Transverse colon (tissue), 4 donors: ENCODE data around the gene DNAJC11. TPM values are rescaled to one million over a fixed set of nuclear protein-coding genes. Genes with fewer than 3 reads are reported as not detected.
"Not testable (repeated sequence)": the region's sequence is repeated elsewhere in the genome, so short reads cannot be mapped to it uniquely, and the experiment has no call there.

Experiments
- DNase-seq: peaks from one replicate; pipeline ENCODE4 v3.0.0-alpha.2; 2019
- H3K27ac ChIP-seq, 4 donors: fragments of 200-600 bp; sonication (generic); 2 replicates each; pipeline ENCODE4 v1.5.1; 2016 to 2018; ENCODE audit warnings: inconsistent platforms in 4 of 4
- H3K27me3 ChIP-seq: fragments of 200-600 bp; sonication (generic); 2 replicates; pipeline ENCODE4 v1.5.1; 2017; ENCODE audit warnings: inconsistent platforms
- H3K36me3 ChIP-seq, 4 donors: fragments of 200-600 bp; sonication (generic); 2 replicates each; pipeline ENCODE4 v1.5.1; 2017 to 2019; ENCODE audit warnings: inconsistent platforms in 4 of 4
- H3K4me1 ChIP-seq, 4 donors: fragments of 200-600 bp; sonication (generic); 2 replicates each; pipeline ENCODE4 v1.5.1; 2017 to 2020; ENCODE audit warnings: inconsistent platforms in 4 of 4
- H3K4me3 ChIP-seq, 4 donors: fragments of 200-600 bp; sonication (generic); 1 replicate in 1 of 4; 2 replicates in 3 of 4; pipeline versions ENCODE4 v1.5.1 to v1.6.1; 2017 to 2019; ENCODE audit warnings: inconsistent platforms in 4 of 4
- H3K9me3 ChIP-seq, 2 donors: fragments of 200-600 bp; sonication (generic); 2 replicates each; pipeline ENCODE4 v1.5.1; 2017 to 2019; ENCODE audit warnings: inconsistent platforms in 2 of 2
- EP300 ChIP-seq: sonication (generic); formaldehyde crosslinking; IDR thresholded peaks from one replicate; pipeline ENCODE4 v1.6.1; 2017; ENCODE audit warnings: antibody characterized with exemption, low read depth
- POLR2A ChIP-seq: fragments of 450-650 bp; IDR thresholded peaks from one replicate; pipeline ENCODE4 v1.6.1; 2016; ENCODE audit warnings: antibody characterized with exemption, mild to moderate bottlenecking, moderate library complexity
- POLR2AphosphoS5 ChIP-seq, 3 donors: sonication (generic); formaldehyde crosslinking; IDR thresholded peaks; one replicate each; pipeline ENCODE4 v1.6.1; 2016; ENCODE audit warnings: antibody characterized with exemption in 3 of 3
- WGBS, 2 donors: methylation state at CpG; one replicate each; pipeline ENCODE4 v1.1.5; 2018; ENCODE audit warnings: low coverage in 1 of 2; 5-methylcytosine and 5-hydroxymethylcytosine counted together
- in situ Hi-C, 4 donors: fragments of 200-750 bp; cut with MboI; loops; one replicate each; pipeline versions ENCODE4 v1.15.0 to v1.15.1; 2017; ENCODE audit warnings: low sequenced_read_pairs in 3 of 4, low pct_ligation_motif_present in 1 of 4, low pct_unique_long_range_greater_than_20kb in 1 of 4
- intact Hi-C: fragments of 100-400 bp; cut with DNase I; formaldehyde crosslinking; loops from one replicate; pipeline ENCODE4 v1.15.1; 2023; ENCODE audit warnings: low total_unique reads
- total RNA-seq, 4 donors: library from RNA; depleted of rRNA; stranded (reverse); fragments of >200 nt; gene quantifications; one replicate each; pipeline ENCODE4 v1.1.0, GENCODE V29; 2016
- TF ChIP-seq, protein P1 (sequence below), 5 experiments: fragments of 200-600 bp in 3 of 5; fragments of 450-650 bp in 2 of 5; sonication (generic) in 3 of 5; IDR thresholded peaks; 1 replicate in 2 of 5; 2 replicates in 3 of 5; pipeline ENCODE4 v1.5.1; 2016 to 2017; ENCODE audit warnings: antibody characterized with exemption in 5 of 5, inconsistent platforms in 3 of 5, mild to moderate bottlenecking in 2 of 5, moderate library complexity in 1 of 5

Gene DNAJC11
- total RNA-seq, 4 donors from 2014 or later: 62.1 to 80.0 (median 70.9) TPM

GRCh38 chr1:6672558-6672957 lies 29.1 kb downstream of the DNAJC11 start:
- Histone ChIP-seq H3K27ac (no peak overlapping the region), H3K4me3 (no peak overlapping the region), H3K27me3 (no peaks in the 10 kb centered on the region), H3K9me3 (no peaks in the 10 kb centered on the region), H3K4me1 (no peaks in the 10 kb centered on the region), H3K36me3 (peaks cover 0 to 8% (median 0%) of the 10 kb centered on the region in 4 donors)
- 71 to 88% methylated on average over 1 to 2 of the region's 2 CpGs for WGBS, 2 donors
- no peak for DNase-seq
- TF ChIP-seq POLR2AphosphoS5 (IDR thresholded peaks at IDR 0.05): no peak
- no peak for TF ChIP-seq POLR2A
- TF ChIP-seq EP300: no peak
- TF ChIP-seq, protein P1, sequence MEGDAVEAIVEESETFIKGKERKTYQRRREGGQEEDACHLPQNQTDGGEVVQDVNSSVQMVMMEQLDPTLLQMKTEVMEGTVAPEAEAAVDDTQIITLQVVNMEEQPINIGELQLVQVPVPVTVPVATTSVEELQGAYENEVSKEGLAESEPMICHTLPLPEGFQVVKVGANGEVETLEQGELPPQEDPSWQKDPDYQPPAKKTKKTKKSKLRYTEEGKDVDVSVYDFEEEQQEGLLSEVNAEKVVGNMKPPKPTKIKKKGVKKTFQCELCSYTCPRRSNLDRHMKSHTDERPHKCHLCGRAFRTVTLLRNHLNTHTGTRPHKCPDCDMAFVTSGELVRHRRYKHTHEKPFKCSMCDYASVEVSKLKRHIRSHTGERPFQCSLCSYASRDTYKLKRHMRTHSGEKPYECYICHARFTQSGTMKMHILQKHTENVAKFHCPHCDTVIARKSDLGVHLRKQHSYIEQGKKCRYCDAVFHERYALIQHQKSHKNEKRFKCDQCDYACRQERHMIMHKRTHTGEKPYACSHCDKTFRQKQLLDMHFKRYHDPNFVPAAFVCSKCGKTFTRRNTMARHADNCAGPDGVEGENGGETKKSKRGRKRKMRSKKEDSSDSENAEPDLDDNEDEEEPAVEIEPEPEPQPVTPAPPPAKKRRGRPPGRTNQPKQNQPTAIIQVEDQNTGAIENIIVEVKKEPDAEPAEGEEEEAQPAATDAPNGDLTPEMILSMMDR (IDR thresholded peaks at IDR 0.05): no peak
- intact Hi-C loops: no loop called here
- in situ Hi-C loops: no loop called here

- Histone ChIP-seq H3K4me3 (no peak overlapping the region), H3K27ac (no peak overlapping the region), H3K9me3 (no peaks in the 10 kb centered on the region), H3K36me3 (peaks cover 0 to 12% (median 6%) of the 10 kb centered on the region in 4 donors), H3K4me1 (no peaks in the 10 kb centered on the region), H3K27me3 (no peaks in the 10 kb centered on the region)
- TF ChIP-seq, protein P1 (IDR thresholded peaks at IDR 0.05): no peak
- no peak for TF ChIP-seq POLR2A
- TF ChIP-seq POLR2AphosphoS5 (IDR thresholded peaks at IDR 0.05): no peak
- no peak for TF ChIP-seq EP300
- DNase-seq: no peak
- intact Hi-C loops: no loop called here
- WGBS, 2 donors: 93 to 96% methylated on average over 6 to 9 of the region's 9 CpGs
- in situ Hi-C loops: no loop called here
Observed at GRCh38 chr1:6668503-6668902, 33.1 kb downstream of the DNAJC11 start.

DNA sequence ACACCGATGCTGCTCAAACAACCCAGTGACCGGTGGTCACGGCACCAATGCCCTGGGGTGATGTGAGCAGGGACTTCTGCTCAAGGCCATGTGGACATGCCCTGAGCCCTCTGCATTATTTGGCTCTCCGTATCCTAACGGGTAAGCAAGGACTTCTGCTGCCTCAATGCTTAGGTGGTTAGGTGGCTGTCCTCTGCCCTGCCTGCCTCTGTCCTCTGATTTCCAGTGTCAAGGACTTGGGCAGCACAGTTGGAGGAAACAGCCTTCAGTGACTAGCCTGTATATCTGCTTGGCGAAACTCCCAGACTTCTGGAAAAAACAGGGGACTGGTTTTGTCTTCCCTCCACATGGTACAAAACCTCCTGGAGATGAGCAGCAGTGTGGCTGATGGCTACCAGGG lies 34.5 kb downstream of the DNAJC11 start:
- Histone ChIP-seq H3K27ac (no peak overlapping the region), H3K27me3 (no peaks in the 10 kb centered on the region), H3K4me1 (no peaks in the 10 kb centered on the region), H3K4me3 (no peak overlapping the region), H3K36me3 (peaks cover 0 to 11% (median 5%) of the 10 kb centered on the region in 4 donors), H3K9me3 (no peaks in the 10 kb centered on the region)
- in situ Hi-C loops: no loop called here
- intact Hi-C loops: no loop called here
- no peak for DNase-seq
- 93% methylated on average over 6 of the region's 6 CpGs; no CpG with 5 or more reads in 1 of the 2 donors for WGBS, 2 donors
- TF ChIP-seq, protein P1 (IDR thresholded peaks at IDR 0.05): no peak
- no peak for TF ChIP-seq POLR2AphosphoS5 (IDR thresholded peaks at IDR 0.05)
- TF ChIP-seq EP300: no peak
- TF ChIP-seq POLR2A: no peak

GRCh38 chr1:6666696-6667095 lies 34.9 kb downstream of the DNAJC11 start:
- in situ Hi-C loops: no loop called here

DNA sequence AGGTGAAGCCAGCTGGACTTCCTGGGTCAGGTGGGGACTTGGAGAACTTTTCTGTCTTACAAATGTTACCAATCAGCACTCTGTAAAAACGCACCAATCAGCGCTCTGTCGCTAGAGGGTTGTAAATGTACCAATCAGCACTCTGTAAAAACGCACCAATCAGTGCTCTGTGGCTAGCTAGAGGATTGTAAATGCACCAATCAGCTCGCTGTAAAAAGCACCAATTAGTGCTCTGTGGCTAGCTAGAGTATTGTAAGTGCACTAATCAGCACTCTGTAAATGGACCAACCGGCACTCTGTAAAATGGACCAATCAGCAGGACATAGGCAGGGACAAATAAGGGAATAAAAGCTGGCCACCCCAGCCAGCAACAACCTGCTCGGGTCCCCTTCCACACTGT lies 39.1 kb downstream of the DNAJC11 start:
- peaks cover 0 to 11% (median 5%) of the 10 kb centered on the region in 4 donors for H3K36me3 ChIP-seq

More at GRCh38 chr1:6666696-6667095, 34.9 kb downstream of the DNAJC11 start:
- Histone ChIP-seq H3K4me1 (no peaks in the 10 kb centered on the region), H3K4me3 (no peak overlapping the region), H3K27me3 (no peaks in the 10 kb centered on the region), H3K9me3 (no peaks in the 10 kb centered on the region), H3K27ac (no peak overlapping the region), H3K36me3 (peaks cover 0 to 11% (median 5%) of the 10 kb centered on the region in 4 donors)
- intact Hi-C loops: no loop called here
- WGBS, 2 donors: 92 to 100% methylated on average over 1 to 5 of the region's 5 CpGs
- DNase-seq: no peak
- TF ChIP-seq POLR2A (no peak), POLR2AphosphoS5 (IDR thresholded peaks at IDR 0.05) (no peak), EP300 (no peak)
- TF ChIP-seq, protein P1 (IDR thresholded peaks at IDR 0.05): no peak

More for the DNA sequence above, 39.1 kb downstream of the DNAJC11 start:
- H3K27ac ChIP-seq, H3K27me3 ChIP-seq, H3K9me3 ChIP-seq, DNase-seq, in situ Hi-C loops, H3K4me1 ChIP-seq, intact Hi-C loops, H3K4me3 ChIP-seq: not testable (repeated sequence)
- 92 to 100% methylated on average over 3 to 7 of the region's 7 CpGs for WGBS, 2 donors
